ENCODE results near the gene DIPK1A. TPM values are rescaled to one million over a fixed set of nuclear protein-coding genes. Genes with fewer than 3 reads are reported as not detected.

Gene DIPK1A
- total RNA-seq, 1 donor from 2014 or later: 7.9 TPM

DNA sequence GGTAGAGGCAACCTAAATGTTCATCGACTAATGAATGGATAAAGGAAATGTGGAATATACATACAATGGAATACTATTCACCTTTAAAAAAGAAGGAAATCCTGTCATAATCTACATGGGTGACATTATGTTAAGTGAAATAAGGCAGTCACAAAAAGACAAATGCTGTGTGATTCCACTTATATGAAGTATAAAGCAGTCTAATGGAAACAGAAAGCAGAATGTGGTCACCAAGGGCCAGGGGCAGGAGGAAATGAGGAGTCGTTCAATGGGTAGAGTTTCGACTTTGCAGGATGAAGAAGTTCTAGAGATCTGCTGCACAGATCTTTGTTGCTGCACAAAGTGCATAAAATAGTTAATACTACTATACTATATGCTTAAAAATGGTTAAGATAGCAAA, 7.8 kb downstream of the DIPK1A start:
- Histone ChIP-seq H3K9me3 (no peaks in the 10 kb centered on the region), H3K27me3 (no peaks in the 10 kb centered on the region), H3K4me3 (no peak overlapping the region), H3K27ac (no peak overlapping the region), H3K36me3 (no peaks in the 10 kb centered on the region), H3K4me1 (peaks cover 12% of the 10 kb centered on the region)
- intact Hi-C loops (cut with DNase I): no loop called here
- TF ChIP-seq CTCF (IDR thresholded peaks at IDR 0.05) (no peak), POLR2AphosphoS5 (IDR thresholded peaks at IDR 0.05; ENCODE audit: insufficient read depth in 1 of 2, low read depth in 1 of 2) (no peak), POLR2A (IDR thresholded peaks at IDR 0.05) (no peak)
- no peak for DNase-seq (ENCODE audit: extremely low spot score in 2 of 2)

- no peak for TF ChIP-seq CTCF (IDR thresholded peaks at IDR 0.05)
- TF ChIP-seq POLR2A (IDR thresholded peaks at IDR 0.05): no peak
- intact Hi-C loops (cut with DNase I): no loop called here
- no peaks in the 10 kb centered on the region for H3K27me3 ChIP-seq
- no peaks in the 10 kb centered on the region for H3K36me3 ChIP-seq
- H3K9me3 ChIP-seq: no peaks in the 10 kb centered on the region
- H3K4me3 ChIP-seq: no peak overlapping the region
- DNase-seq (ENCODE audit: extremely low spot score in 2 of 2): no peak
- H3K4me1 ChIP-seq: peaks cover 12% of the 10 kb centered on the region
- H3K27ac ChIP-seq: no peak overlapping the region
These were observed 8.5 kb downstream of the DIPK1A start for GRCh38 chr1:92952714-92953113.

DNA sequence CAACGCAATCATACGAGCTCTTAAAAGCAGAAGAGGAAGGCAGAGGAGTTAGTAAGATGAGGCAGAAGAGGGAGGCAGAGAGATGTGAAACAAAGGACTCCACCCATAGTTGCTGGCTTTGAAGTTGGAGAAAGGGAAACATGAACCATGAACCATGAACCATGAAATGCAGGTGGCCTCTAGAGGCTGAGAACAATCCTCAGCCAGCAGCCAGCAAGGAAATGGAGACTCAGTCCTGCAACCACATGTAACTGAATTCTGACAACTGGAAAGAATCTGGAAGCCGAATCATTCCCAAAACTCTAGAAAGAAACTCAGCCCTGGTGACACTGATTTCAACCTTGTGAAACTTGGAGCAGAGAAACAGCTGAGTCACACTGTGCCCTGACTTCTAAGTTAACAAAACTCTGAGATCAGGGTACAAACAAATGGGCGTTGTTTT, 10.1 kb downstream of the DIPK1A start:
- no peak for DNase-seq (ENCODE audit: extremely low spot score in 2 of 2)
- Histone ChIP-seq H3K4me1 (peaks cover 1% of the 10 kb centered on the region), H3K27ac (no peak overlapping the region), H3K9me3 (no peaks in the 10 kb centered on the region), H3K36me3 (no peaks in the 10 kb centered on the region), H3K4me3 (no peak overlapping the region), H3K27me3 (no peaks in the 10 kb centered on the region)
- no peak for TF ChIP-seq CTCF (IDR thresholded peaks at IDR 0.05)
- no peak for TF ChIP-seq POLR2AphosphoS5 (IDR thresholded peaks at IDR 0.05; ENCODE audit: insufficient read depth in 1 of 2, low read depth in 1 of 2)
- TF ChIP-seq POLR2A (IDR thresholded peaks at IDR 0.05): no peak
- intact Hi-C loops (cut with DNase I): no loop called here

GRCh38 chr1:92949937-92950817, 11.1 kb downstream of the DIPK1A start:
- no peaks in the 10 kb centered on the region for H3K9me3 ChIP-seq
- H3K27me3 ChIP-seq: no peaks in the 10 kb centered on the region
- H3K27ac ChIP-seq: no peak overlapping the region
- H3K36me3 ChIP-seq: no peaks in the 10 kb centered on the region
- intact Hi-C loops (cut with DNase I): no loop called here
- H3K4me3 ChIP-seq: no peak overlapping the region
- no peaks in the 10 kb centered on the region for H3K4me1 ChIP-seq
- TF ChIP-seq POLR2A (IDR thresholded peaks at IDR 0.05) (no peak), CTCF (IDR thresholded peaks at IDR 0.05) (no peak), POLR2AphosphoS5 (IDR thresholded peaks at IDR 0.05; ENCODE audit: insufficient read depth in 1 of 2, low read depth in 1 of 2) (no peak)
- DNase-seq (ENCODE audit: extremely low spot score in 2 of 2): no peak

DNA sequence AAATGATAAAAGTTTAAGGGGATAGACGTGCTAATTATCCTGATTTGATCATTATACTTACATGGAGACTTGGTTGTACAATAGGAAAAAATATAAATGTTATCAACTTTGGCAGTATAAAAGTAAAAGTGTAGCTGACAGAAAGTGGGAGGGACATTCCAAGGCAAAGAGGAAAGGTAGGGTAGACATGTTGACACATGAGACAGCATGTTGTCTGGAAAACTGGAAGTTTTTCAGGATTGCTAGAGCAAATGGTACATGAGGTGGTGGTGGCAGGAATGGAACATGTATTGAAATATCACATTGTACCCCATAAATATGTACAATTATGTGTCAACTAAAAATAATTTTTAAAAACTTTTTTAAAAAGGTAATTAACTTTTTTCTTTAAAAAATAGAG, 13.2 kb downstream of the DIPK1A start:
- H3K9me3 ChIP-seq: no peaks in the 10 kb centered on the region
- H3K4me3 ChIP-seq: no peak overlapping the region
- peaks cover 8% of the 10 kb centered on the region for H3K4me1 ChIP-seq
- no peaks in the 10 kb centered on the region for H3K36me3 ChIP-seq
- H3K27ac ChIP-seq: no peak overlapping the region
- no peak for TF ChIP-seq CTCF (IDR thresholded peaks at IDR 0.05)
- TF ChIP-seq POLR2AphosphoS5 (IDR thresholded peaks at IDR 0.05; ENCODE audit: insufficient read depth in 1 of 2, low read depth in 1 of 2): no peak
- no peak for TF ChIP-seq POLR2A (IDR thresholded peaks at IDR 0.05)
- intact Hi-C loops (cut with DNase I): no loop called here
- DNase-seq (ENCODE audit: extremely low spot score in 2 of 2): no peak
- no peaks in the 10 kb centered on the region for H3K27me3 ChIP-seq
